Medulla oblongata (tissue), 1 donor: ENCODE results near the gene ATG2A.
A peak's percentile ranks its signal among the peaks of the same experiment; 100 is the strongest.

Source experiments
- DNase-seq: peaks from one replicate; pipeline ENCODE4 v3.0.0-alpha.2; 2015; ENCODE audit errors: extremely low spot score

The ATG2A gene

GRCh38 chr11:64924910-64925284 lies 7.9 kb upstream of the ATG2A start:
- no peak for DNase-seq

- peak; percentile 99 for DNase-seq
Observed at GRCh38 chr11:64923944-64924909, 7.2 kb upstream of the ATG2A start, which contains the start of gene PPP2R5B. TSS of gene PPP2R5B (plus strand) at chr11:64924689. CDS start at chr11:64925735, 1,046 bp downstream.

- DNase-seq, result no peak
Observed at GRCh38 chr11:64923151-64923661, 6.2 kb upstream of the ATG2A start.

GRCh38 chr11:64921384-64921783 lies 4.4 kb upstream of the ATG2A start:
- DNase-seq, result no peak

- no peak for DNase-seq
Observed at GRCh38 chr11:64920124-64920523, 3.1 kb upstream of the ATG2A start.

DNA sequence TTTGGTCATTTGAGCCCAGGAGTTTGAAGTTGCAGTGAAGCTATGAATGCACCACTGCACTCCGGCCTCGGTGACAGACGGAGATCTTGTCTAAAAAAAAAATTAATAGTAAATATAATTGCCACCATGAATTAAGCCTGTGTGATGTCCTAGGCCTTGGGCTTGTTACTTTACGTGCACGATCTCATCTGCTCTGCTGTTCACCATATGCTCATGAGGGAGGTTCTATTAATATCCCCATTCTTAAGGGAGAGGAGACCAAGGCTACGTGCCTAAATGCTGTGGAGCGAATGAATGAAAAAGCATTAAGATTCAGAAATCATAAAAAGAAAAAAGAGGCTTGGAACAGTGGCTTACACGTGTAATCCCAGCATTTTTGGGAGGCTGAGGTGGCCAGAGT lies 2.6 kb upstream of the ATG2A start:
- DNase-seq, result no peak

DNA sequence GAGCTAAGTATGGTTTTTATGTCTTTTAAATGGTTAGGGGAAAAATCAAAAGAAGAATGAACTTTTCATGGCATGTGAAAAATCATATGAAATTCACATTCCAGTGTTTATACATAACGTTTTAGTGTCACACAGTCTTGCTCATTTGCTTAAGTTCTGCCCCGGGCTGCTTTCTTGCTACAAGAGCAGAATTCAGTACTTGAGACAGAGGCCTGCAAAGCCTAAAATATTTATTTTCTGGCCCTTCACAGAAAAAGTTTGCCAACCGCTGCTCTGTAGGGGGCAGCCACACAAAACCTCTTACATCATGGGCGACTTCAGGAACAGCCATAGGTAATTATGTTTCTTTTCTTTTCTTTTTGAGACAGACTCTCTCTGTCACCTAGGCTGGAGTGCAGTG lies 1.0 kb upstream of the ATG2A start:
- peak; percentile 65 for DNase-seq

DNA sequence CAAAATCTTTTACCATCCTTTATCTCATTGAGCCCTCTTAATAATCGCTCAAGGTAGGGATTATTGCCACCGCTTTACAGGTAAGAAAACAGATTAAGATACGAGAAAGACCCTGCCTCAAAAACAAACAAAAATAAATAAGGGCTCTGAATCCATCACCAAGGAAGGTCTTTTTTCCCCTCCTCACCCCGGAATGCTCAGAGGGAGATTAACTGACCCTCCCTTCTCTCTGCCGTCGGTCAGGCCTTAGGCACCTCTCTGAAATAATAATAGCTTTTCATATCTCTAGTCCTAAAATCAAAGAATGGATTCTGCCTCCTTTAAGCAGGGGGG lies 620 bp upstream of the ATG2A start:
- no peak for DNase-seq

DNA sequence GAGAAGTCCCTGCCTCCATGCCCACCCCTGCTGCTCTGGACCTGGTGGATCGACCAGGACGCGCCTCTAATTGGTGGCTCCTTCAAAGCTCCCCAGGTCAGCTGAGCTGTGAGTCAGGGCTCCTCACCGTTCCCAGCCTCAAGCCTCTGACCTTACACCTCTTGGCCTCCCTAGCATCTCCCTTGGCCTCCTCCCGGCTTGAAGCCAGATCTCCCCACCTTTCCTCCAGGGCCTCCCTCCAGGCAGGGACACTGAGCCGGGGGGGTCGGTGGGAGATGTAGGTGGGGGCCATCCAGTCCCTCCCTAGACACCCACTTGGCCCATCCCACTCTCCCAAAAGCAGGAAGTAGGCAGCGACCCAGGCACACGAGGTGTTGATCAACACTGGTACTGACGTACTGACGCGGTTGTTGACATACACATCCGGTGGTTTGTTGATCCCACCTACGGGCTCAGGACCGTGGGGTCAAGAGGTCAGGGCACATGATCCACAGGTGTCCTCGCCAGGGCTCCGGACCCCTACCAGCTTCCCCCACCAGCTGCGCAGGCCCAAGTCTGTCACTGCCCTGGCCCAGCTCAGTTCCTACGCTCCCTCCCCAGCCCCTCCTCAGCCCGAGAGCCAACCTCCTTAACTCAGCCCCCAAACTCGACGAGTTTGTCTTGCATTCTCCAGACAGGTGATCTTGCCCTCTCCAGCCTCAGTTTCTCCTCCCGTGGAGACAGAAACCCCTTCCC lies 802 bp downstream of the ATG2A start:
- peak; percentile 32 for DNase-seq

GRCh38 chr11:64915376-64915887 lies 1.6 kb downstream of the ATG2A start:
- DNase-seq, result no peak

DNA sequence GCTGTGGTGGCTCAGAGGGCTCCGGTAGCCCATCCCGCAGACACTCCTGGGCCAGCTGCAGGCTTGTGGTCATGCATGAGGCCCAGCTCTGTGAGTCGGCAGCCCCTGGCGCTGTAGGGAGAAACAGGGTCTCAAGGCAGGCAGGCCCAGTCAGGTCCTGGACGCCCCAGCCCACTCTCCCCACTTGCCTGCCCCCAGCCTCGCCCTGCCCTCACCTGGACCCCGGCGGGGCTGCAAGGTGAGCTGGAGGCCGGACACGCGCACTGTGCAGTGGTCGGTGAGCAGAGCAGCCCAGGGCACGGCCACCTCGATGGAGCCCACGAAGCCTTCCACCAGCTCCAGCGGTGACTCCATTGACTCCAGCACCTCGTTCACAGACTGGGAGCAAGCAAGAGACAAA lies 2.9 kb downstream of the ATG2A start:
- DNase-seq, result no peak

GRCh38 chr11:64913171-64913727 lies 3.8 kb downstream of the ATG2A start:
- no peak for DNase-seq

GRCh38 chr11:64911689-64912088 lies 5.3 kb downstream of the ATG2A start:
- DNase-seq, result no peak

DNA sequence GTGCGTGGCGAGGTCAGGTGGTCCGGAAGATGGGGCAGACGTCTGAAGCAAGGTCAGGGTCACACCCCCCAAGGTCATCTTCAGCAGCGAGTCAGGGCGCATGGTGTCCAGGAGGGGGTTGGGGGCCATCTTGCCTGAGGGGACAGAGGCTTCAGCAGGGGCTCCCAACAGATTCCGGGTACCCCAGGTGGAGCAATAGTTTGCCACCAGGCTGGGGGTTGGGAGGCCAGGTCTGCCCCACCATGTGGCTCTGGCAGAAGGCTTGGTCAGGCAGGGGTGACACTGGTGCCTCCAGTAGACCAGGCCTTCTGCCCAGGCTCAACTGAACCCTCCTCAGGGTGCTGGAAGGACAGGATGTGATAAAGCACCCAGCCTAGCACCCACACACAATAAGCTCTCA lies 5.9 kb downstream of the ATG2A start:
- no peak for DNase-seq

DNA sequence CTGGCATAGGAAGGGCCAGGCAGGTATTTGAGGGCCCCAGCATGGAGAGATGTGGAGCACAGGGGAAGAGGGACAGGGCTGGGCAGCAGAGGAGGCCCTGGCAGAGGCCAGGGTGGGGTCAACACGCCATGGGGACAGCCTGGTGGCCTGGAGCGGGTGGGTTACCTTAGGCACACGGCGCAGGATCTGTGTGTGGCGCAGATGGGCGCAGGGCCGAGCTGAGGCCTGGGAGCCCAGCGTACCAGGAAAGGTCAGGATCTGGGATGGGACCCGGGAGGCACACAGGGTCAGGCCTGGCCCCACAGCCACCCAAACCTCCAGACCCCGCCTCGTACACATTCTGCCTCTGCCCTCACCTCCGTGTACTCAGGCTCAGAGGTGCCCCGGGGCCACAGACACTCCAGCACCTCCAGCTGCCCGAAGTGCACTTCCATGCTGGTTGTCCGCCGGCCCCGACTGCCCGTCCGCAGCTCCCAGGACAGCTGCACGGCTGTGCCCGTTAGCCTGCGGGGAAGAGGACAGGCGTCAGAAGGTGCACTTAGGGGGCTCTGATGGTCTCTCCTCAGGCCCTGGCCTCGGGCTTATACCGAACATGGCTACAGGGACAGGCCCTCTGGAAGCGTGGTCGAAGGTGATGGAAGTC lies 6.4 kb downstream of the ATG2A start:
- no peak for DNase-seq

DNA sequence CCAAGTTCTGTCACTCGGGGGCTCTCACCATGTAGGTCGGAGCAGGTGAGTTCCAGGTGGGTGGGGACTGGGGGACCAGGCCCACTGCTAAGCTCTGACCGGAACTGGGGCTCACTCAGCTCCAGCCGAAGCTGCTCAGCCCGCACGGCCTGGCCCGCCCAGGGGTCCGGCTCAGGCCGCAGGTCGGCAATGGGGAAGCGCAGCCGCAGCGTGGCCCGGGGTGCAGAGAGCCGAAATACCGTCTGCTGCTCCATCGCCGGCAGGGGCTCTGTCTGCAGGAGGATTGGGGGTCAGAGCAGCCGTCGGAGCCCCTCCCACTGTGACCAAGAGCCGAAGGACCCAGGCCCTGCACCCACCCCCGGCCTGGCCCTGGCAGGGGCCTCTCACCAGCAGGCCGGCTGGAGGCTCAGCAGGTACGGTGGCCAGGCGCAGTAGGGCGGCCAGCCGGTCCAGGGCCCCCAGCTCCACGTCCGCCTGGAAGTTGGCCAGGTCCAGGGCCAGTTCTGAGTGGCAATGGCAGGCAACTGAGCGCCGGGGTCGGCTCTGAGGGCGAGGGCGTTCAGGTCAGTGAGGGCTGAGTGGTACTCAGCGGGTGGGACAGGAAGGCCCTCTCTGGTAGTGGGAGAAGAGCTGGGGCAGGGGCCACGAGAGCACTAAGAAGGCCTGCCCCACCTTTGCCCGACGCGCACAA lies 7.2 kb downstream of the ATG2A start:
- no peak for DNase-seq

GRCh38 chr11:64908766-64909165 lies 8.2 kb downstream of the ATG2A start:
- DNase-seq, result no peak

- DNase-seq, result no peak
Observed at GRCh38 chr11:64906314-64906635, 10.7 kb downstream of the ATG2A start.

DNA sequence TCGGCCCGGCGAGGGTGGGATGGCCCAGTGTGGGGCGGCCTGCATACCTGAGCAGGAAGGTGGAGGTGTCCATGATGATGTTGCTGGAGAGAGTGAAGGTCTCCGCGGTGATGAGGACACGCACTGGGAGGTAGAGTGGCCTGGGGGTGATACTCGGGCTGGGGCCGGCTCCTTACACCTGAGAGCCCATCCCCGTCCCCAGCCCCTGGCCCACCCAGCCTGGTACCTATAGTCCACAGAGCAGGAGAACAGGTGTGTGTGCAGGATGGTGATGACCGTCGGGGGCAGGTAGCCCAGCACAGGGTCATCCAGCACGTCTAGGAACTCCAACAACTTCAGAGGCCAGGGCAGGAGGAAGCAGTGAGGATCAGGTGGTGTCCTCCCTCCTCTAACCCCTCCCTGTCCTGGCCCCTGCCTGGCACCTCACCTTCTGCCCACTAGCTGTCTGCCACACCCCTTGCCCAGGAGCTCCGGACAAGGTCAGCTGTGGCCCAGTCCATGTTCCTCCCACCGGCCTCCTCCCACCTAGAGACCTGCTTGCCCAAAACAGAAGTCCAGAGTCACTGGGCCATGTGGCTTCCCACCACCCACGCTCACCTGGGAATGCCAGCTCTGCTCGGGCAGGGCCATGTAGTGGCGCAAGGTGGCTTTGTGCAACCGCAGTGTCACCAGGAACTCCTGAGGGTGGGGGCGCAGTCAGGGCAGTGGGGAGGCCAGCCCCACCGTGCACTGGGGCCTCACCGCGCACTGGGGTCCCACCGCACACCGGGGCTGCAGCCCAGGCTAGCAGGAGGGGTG lies 11.3 kb downstream of the ATG2A start:
- no peak for DNase-seq

DNA sequence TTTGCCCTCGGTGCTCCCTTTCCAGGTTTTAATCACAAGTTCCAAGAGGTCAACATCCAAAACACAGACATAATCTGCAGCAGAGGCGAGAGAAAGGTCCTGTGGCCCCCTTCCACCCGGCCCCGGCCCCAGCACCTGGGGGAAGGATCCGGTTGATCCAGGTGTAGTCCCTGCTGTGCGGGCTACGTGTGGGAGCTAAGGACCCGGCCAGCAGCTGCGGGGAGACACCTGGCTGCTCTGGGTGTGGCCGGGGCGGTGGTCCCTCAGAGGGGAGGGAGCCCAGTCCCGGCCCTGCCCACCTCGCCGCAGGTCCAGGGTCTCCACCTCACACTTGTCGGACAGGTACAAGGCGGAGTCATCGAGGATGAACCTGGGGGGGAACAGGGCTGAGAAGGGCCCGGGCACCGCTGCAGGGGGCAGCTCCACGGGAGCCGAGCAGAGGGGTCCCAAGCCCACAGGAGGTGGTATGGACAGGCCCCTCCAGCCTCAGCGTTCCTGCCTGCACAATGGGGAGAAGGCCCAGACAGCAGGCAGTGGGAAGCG lies 13.6 kb downstream of the ATG2A start:
- no peak for DNase-seq
